ENCODE measurements around the gene HOMER3. TPM values are rescaled to one million over a fixed set of nuclear protein-coding genes. Genes with fewer than 3 reads are reported as not detected.
A peak's percentile ranks its signal among the peaks of the same experiment; 100 is the strongest.

Gene HOMER3
- total and polyA plus RNA-seq, 2 experiments from 2014 or later = 16.7 to 38.4 TPM

- TF ChIP-seq ZNF462 (CRISPR knock-in tag; IDR thresholded peaks at IDR 0.05) = no peak
- no peak for TF ChIP-seq REST (IDR thresholded peaks at IDR 0.05; ENCODE audit: unreplicated experiment)
- TF ChIP-seq EZH2phosphoT487 (IDR thresholded peaks at IDR 0.05; ENCODE audit: unreplicated experiment) = no peak
Measured at GRCh38 chr19:18939163-18939562, 1.9 kb downstream of the HOMER3 start (continued).

- Histone ChIP-seq H2AFZ (no peak overlapping the region), H3K4me3 (peak overlapping the region; percentile 69), H3K36me3 (ENCODE audit: insufficient read depth) (no peaks in the 10 kb centered on the region), H3K4me1 (ENCODE audit: insufficient read depth) (peaks cover 8% of the 10 kb centered on the region; the same call in 1 of the 2 replicates), H3F3A (replicated peaks; ENCODE audit: low read depth) (peaks cover 4% of the 10 kb centered on the region; the same call in 1 of the 2 replicates), H3K79me2 (replicated peaks; ENCODE audit: insufficient read depth) (no peaks in the 10 kb centered on the region), H3K9me2 (ENCODE audit: insufficient read depth) (no peaks in the 10 kb centered on the region), H4K20me1 (replicated peaks; ENCODE audit: insufficient read depth) (no peaks in the 10 kb centered on the region; the same call in 1 of the 2 replicates), H3K27ac (ENCODE audit: low read depth) (no peak overlapping the region), H3K27me3 (ENCODE audit: insufficient read depth) (no peaks in the 10 kb centered on the region), H3K4me2 (peak overlapping the region; percentile 86)
- peak overlapping the region; percentile 69; the same call in 2 of the 3 replicates for H3K4me3 Mint-ChIP-seq
- H3K9me3 Mint-ChIP-seq = no peaks in the 10 kb centered on the region
- H3K27ac Mint-ChIP-seq = no peak overlapping the region
- H3K36me3 Mint-ChIP-seq (ENCODE audit: low read depth) = peaks cover 49% of the 10 kb centered on the region
- peaks cover 15% of the 10 kb centered on the region for H3K27me3 Mint-ChIP-seq (ENCODE audit: insufficient read depth, low read depth, poor library complexity)
- DNase-seq (ENCODE audit: low spot score) = no peak
- no peak for ATAC-seq
- peaks cover 4% of the 10 kb centered on the region for H3K4me1 Mint-ChIP-seq
- no peak for TF ChIP-seq REST (IDR thresholded peaks at IDR 0.05; ENCODE audit: unreplicated experiment)
- no peak for TF ChIP-seq NANOG (IDR thresholded peaks at IDR 0.05; ENCODE audit: borderline replicate concordance)
- no peak for TF ChIP-seq CREB1 (CRISPR knock-in tag; IDR thresholded peaks at IDR 0.05; ENCODE audit: low read depth)
Measured at GRCh38 chr19:18933297-18933696, 7.7 kb downstream of the HOMER3 start.

Data from GM23338 (cell line).